Left lobe of liver (tissue), 2 donors: ENCODE measurements around the gene NFIA. TPM values are rescaled to one million over a fixed set of nuclear protein-coding genes. Genes with fewer than 3 reads are reported as not detected.

Experiments used
- ATAC-seq: fragments of 200-7000 bp; cut with Tn5 transposase; one replicate; pipeline ENCODE4 v1.9.1; 2020; ENCODE audit warnings: mild to moderate bottlenecking, moderate library complexity
- DNase-seq: peaks from one replicate; pipeline ENCODE4 v3.0.0-alpha.2; 2020; ENCODE audit warnings: low spot score
- total RNA-seq: library from RNA; stranded (reverse); gene quantifications from one replicate; pipeline ENCODE4 v1.2.1, GENCODE V29; 2021
- donor health status: DM: no; HTN: no; CAD: no; lungs with moderate emphysema.
- donor health status: DM: no; HTN: yes; CAD: no.

NFIA gene
- total RNA-seq, 1 donor from 2014 or later = 69.9 TPM

DNA sequence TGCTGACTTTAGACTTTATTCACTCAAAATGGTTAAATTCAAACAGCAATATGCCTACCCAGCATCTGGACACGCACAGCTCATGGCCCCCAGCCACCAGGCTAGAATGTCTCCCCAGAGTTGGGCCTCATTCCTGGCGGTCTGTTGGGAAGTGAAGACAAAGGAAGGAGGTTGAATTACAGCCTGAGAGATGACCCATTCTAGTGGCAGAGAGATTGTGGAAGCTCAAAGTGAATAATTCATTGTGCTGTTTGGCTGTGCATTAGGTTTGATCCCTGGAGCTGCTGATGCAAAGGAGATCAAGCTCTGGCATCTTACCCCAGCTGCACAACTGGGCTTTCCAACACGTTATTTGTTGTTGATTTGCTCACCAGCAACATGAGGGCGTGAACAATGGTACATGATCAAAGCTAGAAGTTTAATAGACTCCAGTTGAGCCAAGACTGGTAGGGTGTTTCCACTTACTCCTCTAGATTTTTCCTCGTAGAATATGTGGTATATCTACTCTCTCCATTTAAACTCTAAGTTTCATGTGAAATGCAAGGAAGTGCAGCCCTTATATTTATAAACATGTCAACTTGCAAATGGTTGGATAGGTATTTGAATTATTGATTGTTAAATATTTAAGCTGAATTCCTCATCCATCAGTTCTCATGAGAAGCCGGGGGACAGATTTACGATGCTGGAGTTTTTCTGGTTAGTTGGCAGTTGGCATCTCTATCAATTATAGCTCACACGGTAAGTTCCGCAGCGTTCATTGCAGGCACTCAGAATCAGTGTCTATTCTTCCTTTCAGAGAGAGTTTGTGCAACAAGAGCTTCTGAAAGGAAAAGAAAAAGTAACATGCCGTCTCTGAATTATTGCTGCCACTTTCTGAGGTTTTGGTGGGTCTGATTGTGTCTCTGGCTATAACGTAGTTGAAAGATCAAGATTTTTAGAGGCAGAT is 419.9 kb downstream of the NFIA start:
- DNase-seq (no peak), ATAC-seq (no peak)

DNA sequence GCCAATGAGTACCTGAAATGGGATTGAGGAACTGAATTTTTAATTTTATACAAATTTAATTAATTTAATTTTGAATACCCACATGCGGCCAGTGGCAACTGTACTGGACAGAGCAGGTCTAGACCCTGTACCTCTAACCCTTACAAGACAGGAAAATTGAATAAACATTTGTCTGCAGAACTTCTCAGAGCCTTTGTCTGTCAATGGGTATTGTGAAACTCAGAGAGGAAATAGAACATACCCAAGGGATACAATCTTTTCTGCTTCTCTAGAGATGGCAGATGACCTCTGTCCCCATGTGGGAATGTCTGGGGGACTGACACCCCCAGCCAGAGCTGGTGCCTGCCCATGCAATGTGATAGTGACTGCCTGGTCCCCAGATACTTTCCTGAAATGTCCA is 421.9 kb downstream of the NFIA start:
- DNase-seq (no peak), ATAC-seq (no peak)

DNA sequence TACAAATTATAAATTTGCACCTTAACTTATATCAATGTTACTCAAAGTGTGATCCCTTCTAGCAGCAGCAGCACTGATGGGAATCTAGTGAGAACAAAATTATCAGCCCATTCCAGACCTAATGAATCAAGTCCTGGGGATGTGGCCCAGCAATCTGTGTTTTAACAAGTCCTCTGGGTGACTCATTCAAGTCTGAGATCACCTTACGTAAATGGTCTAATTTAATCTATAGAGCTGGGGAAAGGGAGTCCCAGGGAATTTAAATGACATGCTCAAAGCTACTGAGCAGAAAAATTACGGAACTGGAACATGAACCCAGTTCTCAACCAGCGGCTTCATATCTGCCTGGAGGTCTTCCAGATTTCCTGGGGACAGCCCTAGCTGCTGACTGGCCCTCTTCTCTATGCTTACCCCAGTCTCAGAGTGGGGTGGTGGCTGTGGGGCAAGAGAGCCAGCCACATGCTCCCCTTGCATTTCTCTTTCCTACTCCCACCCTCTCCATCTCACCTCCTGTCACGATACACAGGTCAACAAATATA is 422.6 kb downstream of the NFIA start:
- no peak for ATAC-seq

DNA sequence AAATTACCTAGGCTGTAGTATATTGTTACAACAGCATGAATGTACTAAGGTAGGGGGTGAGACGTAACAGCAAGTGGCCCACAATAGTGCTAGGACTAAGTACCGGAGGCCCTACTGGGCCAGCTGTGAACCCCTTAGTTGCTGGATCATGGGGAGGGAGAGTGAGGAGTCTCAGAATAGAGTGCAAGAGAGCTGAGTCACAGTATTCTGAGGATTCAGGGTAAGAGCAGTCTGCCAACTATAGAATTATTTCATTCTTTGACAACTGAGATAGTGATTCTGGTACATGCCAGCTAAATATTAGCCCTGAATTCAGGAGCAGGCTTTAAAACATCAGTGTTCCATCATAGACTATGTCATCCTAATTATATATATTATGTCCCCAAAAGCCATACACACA is 423.9 kb downstream of the NFIA start:
- DNase-seq (no peak), ATAC-seq (no peak)

More for the DNA sequence above, 422.6 kb downstream of the NFIA start:
- no peak for DNase-seq

DNA sequence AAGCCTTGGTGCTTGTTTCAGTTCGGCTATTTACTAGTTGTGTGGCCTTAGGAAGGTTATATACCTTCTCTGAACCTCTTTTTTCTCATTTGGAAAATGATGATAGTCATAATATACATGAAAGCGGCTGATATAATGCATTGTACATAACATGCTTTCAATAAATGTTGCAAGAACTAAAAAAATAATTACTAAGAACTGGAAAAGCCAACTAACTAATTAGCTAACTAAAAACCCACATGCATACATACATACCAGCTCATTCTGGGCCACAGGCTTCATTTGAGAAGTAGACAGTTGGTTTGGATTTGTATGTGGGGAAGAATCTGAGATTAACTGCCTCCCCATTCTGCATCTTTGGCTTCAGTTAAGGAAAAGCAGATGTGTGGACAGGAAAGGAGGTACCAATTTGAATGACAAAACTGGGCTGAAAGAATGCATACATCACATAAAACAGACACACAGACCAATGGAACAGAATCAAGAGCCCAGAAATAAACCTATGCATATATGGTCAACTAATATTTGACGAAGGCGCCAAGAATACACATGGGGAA is 424.7 kb downstream of the NFIA start:
- DNase-seq (no peak), ATAC-seq (no peak)
